GM15510 (cell line): ENCODE measurements around the gene LOXHD1.

Experiments used
- POLR2A ChIP-seq: IDR thresholded peaks from 3 replicates; pipeline ENCODE4 v1.6.1; 2011; ENCODE audit warnings: borderline replicate concordance; ENCODE audit not compliant: insufficient read length; ENCODE audit errors: extremely low read depth

The LOXHD1 gene

DNA sequence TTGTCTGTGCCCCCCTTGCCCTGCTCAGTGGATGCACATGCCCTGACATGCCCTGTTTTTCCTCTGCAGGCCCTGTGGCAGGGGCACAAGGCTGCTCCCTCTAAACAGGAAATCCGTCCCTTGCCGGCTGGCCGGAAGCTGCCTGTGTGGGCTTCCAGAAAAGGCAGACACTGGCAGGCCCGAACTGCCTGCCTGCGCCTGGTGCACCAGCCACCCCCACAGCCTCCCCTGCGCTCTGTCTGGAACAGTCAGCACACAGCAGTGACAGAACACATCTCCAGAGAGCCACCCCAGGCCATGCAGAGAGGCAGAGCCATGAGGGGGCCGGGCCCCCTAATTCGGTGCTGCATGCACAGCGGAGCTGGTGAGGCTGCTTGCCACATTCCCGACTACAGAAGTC lies 33.5 kb downstream of the LOXHD1 start:
- no peak for TF ChIP-seq POLR2A

DNA sequence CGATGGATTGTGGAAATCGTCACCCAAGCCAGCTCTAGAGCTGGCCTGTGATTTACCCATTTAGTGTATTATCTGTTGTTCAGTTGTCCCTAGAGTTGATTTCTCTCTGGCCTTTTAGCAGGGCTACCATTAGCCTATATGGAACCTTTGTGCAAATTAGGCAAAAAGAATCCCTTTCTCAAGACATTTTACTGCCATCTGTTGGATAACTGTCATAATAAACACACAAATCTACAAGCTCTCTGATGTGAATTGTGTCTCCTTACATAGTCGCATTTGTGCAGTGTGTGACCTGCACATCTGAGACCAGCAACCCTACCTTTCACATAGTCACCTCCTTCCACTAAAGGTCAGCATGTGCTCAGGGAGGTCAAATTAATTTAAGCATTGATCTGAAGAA lies 34.0 kb downstream of the LOXHD1 start:
- no peak for TF ChIP-seq POLR2A

DNA sequence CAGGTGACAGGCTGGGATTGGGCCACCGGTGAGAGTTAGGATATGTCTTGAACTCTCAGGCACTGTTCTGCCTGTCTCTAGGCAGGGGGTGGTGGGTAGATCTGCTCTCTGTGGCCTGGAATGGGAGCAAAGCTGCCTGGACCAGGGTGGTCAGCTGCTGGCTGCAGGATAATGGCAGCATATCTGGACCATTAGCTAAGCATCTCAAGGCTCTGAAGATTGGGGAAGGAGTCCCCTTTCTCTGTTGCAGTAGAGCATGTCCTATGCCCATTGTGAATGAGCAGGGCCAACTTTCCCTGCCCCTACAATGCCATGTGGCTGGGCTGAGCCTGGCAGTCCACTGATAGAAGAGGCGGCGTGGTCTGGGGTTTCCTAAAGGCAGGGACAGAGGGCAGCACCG lies 34.6 kb downstream of the LOXHD1 start:
- no peak for TF ChIP-seq POLR2A

DNA sequence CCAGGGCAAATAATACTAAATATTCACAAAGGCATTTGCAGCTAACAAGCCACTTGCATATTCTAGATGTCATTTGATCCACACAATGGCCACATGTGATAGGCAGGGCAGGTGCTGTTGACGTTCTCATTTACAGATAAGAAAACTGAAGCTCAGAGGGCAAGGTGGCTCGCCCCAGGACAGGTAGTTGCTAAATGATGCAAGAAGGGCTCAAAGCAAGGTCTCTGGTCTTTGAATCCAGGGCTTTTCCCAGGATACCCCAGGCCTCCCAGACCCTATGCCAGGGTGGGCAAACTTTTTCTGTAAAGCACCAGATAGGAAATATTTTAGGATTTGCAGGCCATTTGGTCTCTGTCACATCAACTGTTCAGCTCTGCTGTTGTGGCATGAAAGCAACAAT lies 35.1 kb downstream of the LOXHD1 start:
- TF ChIP-seq POLR2A = no peak

DNA sequence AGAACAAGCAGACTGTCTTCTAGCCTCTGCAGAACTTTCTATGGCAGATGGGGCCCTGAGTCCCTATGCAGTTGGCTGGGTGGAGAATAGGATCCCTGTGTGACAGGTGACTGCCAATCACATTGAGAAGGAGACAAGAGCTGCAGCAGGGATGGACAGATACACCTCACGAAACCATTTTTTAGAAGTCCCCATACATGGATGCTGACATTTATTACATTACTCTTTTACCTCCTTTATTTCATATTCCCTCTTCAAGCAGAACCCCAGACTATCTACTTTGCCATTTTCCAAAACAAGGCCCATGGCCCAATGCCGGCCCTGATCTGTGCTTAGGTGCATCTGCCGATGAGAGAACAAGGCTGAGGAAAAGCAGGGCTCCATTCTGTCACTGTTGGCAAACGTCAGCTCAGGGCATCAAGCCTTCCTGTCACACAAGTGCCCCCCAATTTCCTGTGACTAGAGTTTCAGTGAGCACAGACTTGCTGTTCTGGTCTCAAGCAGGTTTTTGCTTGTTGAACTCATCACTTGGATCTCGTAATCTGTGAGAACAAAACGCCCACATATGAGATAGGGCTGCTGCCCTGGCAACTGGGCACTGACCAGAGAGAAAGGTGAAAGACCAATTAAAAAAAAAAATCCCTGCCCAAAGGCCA lies 35.8 kb downstream of the LOXHD1 start:
- no peak for TF ChIP-seq POLR2A

DNA sequence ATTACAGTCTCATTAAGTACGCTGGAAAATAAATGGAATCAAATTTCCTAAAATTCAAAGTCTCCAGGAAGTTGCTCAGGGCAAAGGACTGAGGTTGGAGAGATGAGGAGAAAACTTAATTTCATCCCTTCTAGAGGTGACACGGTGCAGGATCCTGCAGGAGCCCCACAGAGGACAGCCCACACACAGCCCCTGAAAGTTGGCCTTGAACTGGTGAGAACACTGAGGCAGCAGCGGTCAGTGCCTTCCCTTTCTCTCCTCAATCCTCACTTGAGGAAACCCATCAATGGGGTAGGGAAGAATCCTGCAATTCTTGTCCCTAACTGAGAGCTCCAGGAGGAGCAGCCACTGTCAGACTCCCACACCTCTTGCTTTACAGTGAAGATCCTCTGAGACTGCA lies 37.5 kb downstream of the LOXHD1 start:
- TF ChIP-seq POLR2A = no peak

DNA sequence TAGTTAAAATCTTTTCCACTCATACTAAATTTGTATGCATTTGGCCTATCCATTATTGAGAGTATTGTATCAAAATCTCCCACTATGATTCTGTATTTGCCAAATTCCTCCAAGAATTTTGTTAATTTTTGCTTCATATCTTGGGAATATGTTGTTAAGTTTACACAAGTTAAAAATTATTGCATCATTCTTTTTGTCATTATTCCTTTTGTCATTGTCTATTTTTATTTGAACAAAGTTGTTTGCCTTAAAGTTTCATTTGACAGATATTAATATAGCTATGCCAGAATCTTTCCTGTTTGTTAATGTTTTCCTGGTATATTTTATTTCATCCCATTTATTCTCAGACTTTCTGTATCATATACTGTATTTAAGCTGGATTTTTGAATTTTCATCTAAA lies 41.3 kb downstream of the LOXHD1 start:
- no peak for TF ChIP-seq POLR2A

DNA sequence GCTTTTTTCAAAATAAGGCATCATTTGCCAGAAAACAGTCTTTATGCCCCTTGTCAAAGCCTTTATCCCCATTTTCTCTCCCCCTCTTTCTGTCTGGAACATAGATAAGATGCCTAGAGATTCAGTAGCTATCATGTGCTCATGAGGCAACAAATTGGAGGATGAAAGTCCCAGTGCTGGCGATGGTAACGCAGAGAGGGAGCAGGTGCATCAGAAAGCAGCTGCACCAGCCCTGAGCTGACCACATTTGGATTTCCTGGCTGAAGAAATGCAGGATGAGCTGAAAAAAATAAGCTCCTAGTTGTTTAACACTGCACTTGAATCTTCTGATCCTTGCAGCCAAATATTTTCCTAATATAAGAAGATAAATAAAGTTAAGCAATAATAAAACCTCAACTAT lies 48.0 kb downstream of the LOXHD1 start:
- no peak for TF ChIP-seq POLR2A

DNA sequence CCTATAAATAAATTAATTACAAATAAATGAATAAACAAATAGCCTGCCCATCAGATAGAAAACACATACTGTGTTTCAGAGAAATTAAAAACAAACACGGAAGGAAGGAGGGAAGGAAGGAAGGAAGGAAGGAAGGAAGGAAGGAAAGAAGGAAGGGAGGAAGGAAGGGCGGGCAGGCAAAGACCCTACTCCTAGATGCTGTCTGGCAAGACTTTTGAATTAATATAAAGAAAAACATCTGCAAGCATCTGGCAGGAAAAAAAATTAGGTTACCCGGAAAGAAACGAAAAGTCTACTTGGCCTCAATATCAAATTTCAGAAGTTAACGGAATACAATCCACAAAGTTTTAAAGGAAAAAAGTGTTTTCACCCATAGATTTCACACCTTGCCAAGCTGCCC lies 49.1 kb downstream of the LOXHD1 start:
- no peak for TF ChIP-seq POLR2A

DNA sequence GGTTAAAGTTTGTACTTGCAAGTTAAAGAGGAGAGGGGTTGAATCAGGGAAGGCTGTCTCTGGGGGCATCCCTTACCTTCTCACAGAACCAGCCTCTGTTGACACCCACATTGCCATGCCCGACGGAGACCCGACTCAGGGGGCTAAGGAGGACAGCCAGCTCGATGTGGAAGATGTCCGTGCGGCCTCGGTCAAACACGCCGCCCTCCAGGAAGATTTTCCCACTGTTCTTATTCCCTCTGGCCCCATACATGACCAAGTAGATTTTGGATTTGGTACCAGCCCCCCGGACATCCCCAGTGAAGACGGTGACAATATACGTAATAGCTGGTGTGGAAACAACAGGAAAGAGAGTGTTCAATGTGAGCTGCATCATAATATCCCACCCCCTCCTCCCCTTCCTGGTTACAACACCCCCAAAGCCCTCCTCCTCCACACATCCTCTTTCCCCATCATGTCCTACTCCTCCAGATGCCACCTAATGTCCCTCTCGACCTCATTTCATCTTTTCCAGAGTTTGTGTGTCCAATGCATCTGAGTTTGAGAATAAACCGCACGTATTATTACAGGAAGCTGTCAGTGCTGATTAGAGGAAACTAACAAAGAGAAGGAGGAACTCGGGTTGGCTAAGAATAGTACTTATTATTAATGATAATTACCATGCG lies 55.7 kb downstream of the LOXHD1 start:
- TF ChIP-seq POLR2A = no peak

DNA sequence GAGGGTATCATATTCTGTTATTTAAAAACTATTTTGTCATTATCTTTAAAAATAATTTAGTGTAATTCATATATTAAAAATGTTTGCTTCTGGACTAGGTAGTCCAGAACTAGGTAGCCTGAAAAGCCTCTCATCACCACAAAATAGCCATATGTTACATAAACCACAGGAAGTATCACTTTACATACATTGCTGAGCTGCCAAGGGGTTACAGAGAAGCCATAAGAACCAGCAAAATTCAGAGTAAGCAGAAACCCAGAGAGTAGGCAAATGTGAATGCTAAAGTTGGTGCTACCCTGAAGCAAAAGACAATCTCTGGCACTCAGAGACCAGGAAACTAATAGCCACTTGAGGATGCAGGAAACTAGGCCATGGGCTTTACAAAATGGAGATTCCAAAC lies 60.9 kb downstream of the LOXHD1 start:
- no peak for TF ChIP-seq POLR2A

DNA sequence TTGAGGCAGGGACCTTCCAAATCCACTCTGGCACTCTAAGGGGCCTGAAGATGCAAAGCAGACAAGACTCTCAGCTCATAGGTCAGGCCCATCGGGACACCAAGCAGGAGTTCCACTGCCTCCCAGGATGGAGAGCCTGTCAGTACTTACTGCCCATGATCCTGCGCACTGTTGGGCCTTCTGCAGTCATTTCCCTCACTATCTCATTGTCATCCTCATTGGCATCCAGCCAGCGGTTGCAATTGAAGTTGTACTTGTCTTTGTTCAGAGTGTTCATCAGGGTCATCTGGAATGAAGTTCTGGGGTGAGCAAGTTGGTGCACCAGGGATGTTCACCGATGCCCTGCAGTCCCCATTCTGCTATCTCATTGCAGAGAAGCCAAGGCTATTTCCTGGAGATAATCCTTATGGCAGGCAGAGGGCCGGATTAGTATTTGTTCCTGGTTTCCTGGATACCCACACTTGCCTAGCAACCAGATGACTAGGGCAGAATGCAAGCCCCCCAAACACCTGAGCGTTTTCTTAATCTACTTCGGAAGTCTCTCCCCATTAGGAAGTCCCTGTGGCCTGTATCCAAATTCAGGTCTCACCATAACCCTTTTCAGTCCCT lies 65.1 kb downstream of the LOXHD1 start:
- TF ChIP-seq POLR2A = no peak

DNA sequence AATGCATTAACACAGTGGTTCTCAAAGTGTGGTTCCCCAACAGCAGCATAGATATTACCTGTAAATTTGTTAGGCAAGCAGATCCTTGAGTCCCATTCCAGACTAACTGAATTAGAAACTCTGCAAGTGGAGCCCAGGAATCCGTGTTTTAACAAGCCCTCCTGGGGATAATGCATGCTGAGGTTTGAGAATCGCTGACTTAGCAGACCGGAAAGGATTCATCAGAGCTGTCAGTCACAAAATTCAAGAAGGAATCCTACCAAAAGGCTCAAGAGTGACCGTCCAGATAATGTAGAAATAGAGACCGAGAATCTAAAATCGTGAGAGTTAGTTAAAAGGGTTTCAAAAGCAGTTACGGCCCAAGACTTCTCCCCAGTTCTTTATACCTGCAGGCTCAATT lies 66.9 kb downstream of the LOXHD1 start:
- TF ChIP-seq POLR2A = no peak

DNA sequence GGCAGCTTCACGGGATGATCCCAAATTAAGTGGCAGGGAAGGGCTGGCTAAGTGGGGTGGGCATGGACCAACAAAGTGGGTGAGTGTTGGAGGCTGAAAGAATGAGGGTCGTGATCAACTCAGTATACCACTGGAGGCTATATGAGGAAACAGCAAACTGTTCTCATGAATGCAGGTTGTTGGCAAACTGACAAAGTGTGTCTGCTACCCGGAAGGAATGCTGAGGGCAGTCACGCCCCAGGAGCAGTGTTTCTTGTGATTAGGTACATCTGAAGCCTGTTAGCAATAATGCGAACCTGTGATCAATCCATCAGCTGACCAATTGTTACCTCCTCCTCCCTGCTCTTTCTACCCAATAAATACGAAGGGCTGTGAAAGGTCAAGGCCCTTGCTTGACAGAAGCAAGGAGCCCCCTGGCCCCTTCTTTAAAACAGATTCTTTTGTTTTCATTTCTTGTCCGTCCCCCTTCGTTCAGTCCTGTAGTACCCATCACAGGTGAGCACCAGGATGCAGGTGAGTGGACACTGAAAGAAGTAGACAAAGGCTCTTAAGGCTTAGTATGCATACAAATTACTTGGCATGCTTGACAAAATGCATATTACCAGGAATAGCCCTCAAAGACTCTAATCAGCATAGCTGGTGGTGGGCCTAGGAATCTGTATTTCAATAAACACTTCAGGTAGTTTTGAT lies 67.9 kb downstream of the LOXHD1 start:
- TF ChIP-seq POLR2A = no peak

DNA sequence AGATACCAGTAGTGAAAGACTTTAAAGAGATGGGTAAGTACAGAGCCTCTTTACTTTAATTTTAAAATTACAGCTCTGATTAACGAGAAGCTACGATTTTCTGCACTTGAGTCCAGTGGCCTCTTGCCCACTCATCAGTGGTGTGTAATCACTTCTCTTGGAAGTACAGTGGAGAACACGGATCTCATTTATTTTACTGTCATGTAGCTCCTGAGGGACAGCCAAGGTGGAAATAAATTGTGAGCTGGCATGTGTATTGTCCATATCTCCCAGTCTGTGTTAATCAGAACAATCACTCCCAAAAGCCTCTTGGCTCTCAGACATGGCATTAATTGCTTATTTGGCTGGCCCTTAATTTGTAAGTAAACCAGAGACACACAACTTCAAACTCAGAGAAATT lies 69.4 kb downstream of the LOXHD1 start:
- TF ChIP-seq POLR2A = no peak

DNA sequence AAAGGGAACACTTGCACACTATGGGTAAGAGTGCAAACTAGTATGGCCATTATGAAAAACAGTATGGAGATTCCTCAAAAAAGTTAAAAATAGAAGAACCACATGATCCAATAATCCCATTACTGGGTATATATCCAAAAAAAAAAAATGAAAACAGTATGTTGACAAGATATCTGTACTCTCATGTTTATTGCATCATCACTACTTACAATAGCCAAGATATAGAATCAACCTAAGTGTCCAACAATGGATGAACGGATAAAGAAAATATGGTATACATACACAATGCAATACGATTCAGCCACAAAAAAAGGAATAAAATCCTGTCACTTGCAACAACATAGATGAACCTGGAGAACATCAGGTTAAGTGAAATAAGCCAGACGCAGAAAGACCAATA lies 73.3 kb downstream of the LOXHD1 start:
- no peak for TF ChIP-seq POLR2A

DNA sequence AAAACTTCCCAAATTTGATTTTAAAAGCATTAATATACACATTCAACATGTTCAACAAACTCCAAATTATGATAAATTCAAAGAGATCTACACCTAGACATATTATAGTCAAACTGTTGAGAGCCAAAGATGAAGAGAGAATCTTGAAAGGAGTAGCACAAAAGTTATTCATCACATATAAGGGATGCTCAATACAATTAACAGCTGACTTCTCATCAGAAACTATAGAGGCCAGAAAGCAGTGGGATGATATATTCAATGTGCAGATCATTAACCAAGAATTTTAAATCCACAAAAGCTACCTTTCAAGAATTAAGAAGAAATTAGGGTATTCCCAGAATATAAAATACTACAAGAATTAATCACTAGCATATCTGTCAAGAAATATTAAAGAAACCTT lies 75.4 kb downstream of the LOXHD1 start:
- no peak for TF ChIP-seq POLR2A

DNA sequence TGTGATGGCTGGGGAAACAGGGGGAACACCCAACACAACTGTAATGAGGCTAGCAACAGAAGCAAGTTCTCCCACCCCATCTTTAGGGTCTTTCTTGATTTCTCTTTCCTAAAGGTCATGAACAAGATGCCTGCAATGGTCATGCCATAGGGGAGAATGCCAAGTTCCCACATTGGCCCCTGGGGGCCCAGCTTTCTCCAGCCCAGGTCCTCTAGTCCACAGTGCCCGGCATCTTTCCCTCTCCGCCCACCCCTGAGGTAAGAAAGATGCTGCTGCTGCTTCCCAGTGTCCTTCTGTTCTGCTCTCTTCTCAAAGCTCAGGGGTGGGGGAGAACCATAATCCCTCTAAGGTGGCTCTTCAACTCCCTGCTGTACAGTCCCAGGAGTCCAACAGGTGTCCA lies 78.0 kb downstream of the LOXHD1 start:
- TF ChIP-seq POLR2A = no peak
